Fibroblast of lung (primary cell): ENCODE measurements around the gene LRRFIP1. TPM values are rescaled to one million over a fixed set of nuclear protein-coding genes. Genes with fewer than 3 reads are reported as not detected.

Experiments used
- DNase-seq, 2 donors: peaks; one replicate each; pipeline versions ENCODE4 v3.0.0 to v3.0.0-alpha.2; 2010; ENCODE audit warnings: low read depth in 2 of 2
- H2AFZ ChIP-seq: 2 replicates; pipeline ENCODE4 v1.5.1; 2012; ENCODE audit warnings: low read length, control low read depth, inconsistent platforms
- H3K27ac ChIP-seq: 2 replicates; pipeline ENCODE4 v1.5.1; 2011; ENCODE audit warnings: low read length, control low read depth; ENCODE audit not compliant: insufficient read depth
- H3K27me3 ChIP-seq: 2 replicates; pipeline ENCODE4 v1.5.1; 2011; ENCODE audit warnings: mild to moderate bottlenecking, low read length; ENCODE audit not compliant: control insufficient read depth, insufficient read depth
- H3K36me3 ChIP-seq: 2 replicates; pipeline ENCODE4 v1.5.1; 2011; ENCODE audit warnings: low read length; ENCODE audit not compliant: control insufficient read depth, insufficient read depth
- H3K4me1 ChIP-seq: 2 replicates; pipeline ENCODE4 v1.5.1; 2011; ENCODE audit warnings: low read length; ENCODE audit not compliant: control insufficient read depth, insufficient read depth; ENCODE audit errors: extremely low read depth
- H3K4me2 ChIP-seq: 2 replicates; pipeline ENCODE4 v1.5.1; 2011; ENCODE audit warnings: low read length, control low read depth; ENCODE audit not compliant: insufficient read depth; ENCODE audit errors: extremely low read depth
- H3K4me3 ChIP-seq, 4 experiments: fragments of 200-600 bp in 1 of 4; sonication (generic) in 1 of 4; replicated peaks in 1 of 4; 2 replicates each; pipeline ENCODE4 v1.5.1; 2011 to 2016; ENCODE audit warnings: low read length in 4 of 4, low read depth in 3 of 4, mild to moderate bottlenecking in 3 of 4, control low read depth in 2 of 4, inconsistent platforms in 1 of 4, mixed read lengths in 1 of 4; ENCODE audit not compliant: insufficient read depth in 1 of 4; ENCODE audit errors: control extremely low read depth in 1 of 4
- H3K79me2 ChIP-seq: 2 replicates; pipeline ENCODE4 v1.5.1; 2012; ENCODE audit warnings: mild to moderate bottlenecking, low read length, inconsistent platforms; ENCODE audit not compliant: control insufficient read depth, insufficient read depth
- H3K9ac ChIP-seq: 2 replicates; pipeline ENCODE4 v1.5.1; 2011; ENCODE audit warnings: mild to moderate bottlenecking, low read length, control low read depth; ENCODE audit not compliant: insufficient read depth
- H3K9me3 ChIP-seq: 2 replicates; pipeline ENCODE4 v1.5.1; 2012; ENCODE audit warnings: low read depth, low read length; ENCODE audit not compliant: control insufficient read depth, insufficient read depth
- H4K20me1 ChIP-seq: 2 replicates; pipeline ENCODE4 v1.5.1; 2011; ENCODE audit warnings: low read length; ENCODE audit not compliant: control insufficient read depth, insufficient read depth; ENCODE audit errors: extremely low read depth
- CTCF ChIP-seq, 2 donors: IDR thresholded peaks in 1 of 2; conservative IDR thresholded peaks in 1 of 2; 1 replicate in 1 of 2; 2 replicates in 1 of 2; pipeline ENCODE4 v1.5.1; 2011 to 2012; ENCODE audit warnings: low read length in 2 of 2, control low read depth in 1 of 2, inconsistent platforms in 1 of 2, low read depth in 1 of 2, mild to moderate bottlenecking in 1 of 2
- EZH2 ChIP-seq: IDR thresholded peaks from 2 replicates; pipeline ENCODE4 v1.5.1; 2012; ENCODE audit warnings: low read length, control low read depth, mild to moderate bottlenecking; ENCODE audit errors: missing control alignments
- polyA plus RNA-seq, 2 donors: library from polyadenylated mRNA; depleted of rRNA in 1 of 2; stranded (reverse) in 1 of 2; unstranded in 1 of 2; fragments of >200 nt; gene quantifications; 2 replicates each; pipeline ENCODE4 v1.2.1, GENCODE V29; 2011 to 2012; ENCODE audit warnings: missing spikeins in 1 of 2
- total RNA-seq: library from RNA; depleted of rRNA; stranded (reverse); fragments of >200 nt; gene quantifications from 2 replicates; pipeline ENCODE4 v1.2.1, GENCODE V29; 2014

The LRRFIP1 gene
- total and polyA plus RNA-seq, 2 donors (not counting 1 experiment from before 2014, with no cell fraction given) = 58.1 to 113 TPM

GRCh38 chr2:237599465-237600110, 27.8 kb upstream of the LRRFIP1 start:
- Histone ChIP-seq H3K9me3 (no peaks in the 10 kb centered on the region), H3K4me3 (peak overlapping the region in 1 of 4 experiments; percentile 38), H3K79me2 (no peaks in the 10 kb centered on the region), H3K4me2 (peak overlapping the region; percentile 91), H4K20me1 (no peaks in the 10 kb centered on the region), H3K27ac (peak overlapping the region; percentile 52), H3K36me3 (no peaks in the 10 kb centered on the region), H3K27me3 (no peaks in the 10 kb centered on the region), H2AFZ (peak overlapping the region; percentile 88), H3K9ac (no peak overlapping the region), H3K4me1 (peaks cover 8% of the 10 kb centered on the region)
- no peak for TF ChIP-seq EZH2
- TF ChIP-seq CTCF (conservative IDR thresholded peaks at IDR 0.05 in 1 of 2, IDR thresholded peaks at IDR 0.05 in 1 of 2; ENCODE audit: low read depth in 1 of 2, low read length in 2 of 2) = no peak
- DNase-seq = no peak

GRCh38 chr2:237600205-237600846, 27.1 kb upstream of the LRRFIP1 start:
- H3K4me3 ChIP-seq = peak overlapping the region in 3 of 4 experiments; percentile 3 to 38 (median 28)
- peak overlapping the region; percentile 91 for H3K4me2 ChIP-seq
- no peaks in the 10 kb centered on the region for H3K79me2 ChIP-seq
- no peaks in the 10 kb centered on the region for H3K36me3 ChIP-seq
- H3K27ac ChIP-seq = peak overlapping the region; percentile 52
- TF ChIP-seq CTCF (conservative IDR thresholded peaks at IDR 0.05 in 1 of 2, IDR thresholded peaks at IDR 0.05 in 1 of 2; ENCODE audit: low read depth in 1 of 2, low read length in 2 of 2) = peak; percentile 43 to 45
- no peak for TF ChIP-seq EZH2
- peak overlapping the region; percentile 88 for H2AFZ ChIP-seq
- peak; percentile 30 to 74 for DNase-seq
- H3K9me3 ChIP-seq = no peaks in the 10 kb centered on the region
- H4K20me1 ChIP-seq = no peaks in the 10 kb centered on the region
- H3K9ac ChIP-seq = peak overlapping the region; percentile 43
- peaks cover 8% of the 10 kb centered on the region for H3K4me1 ChIP-seq
- H3K27me3 ChIP-seq = no peaks in the 10 kb centered on the region

- TF ChIP-seq EZH2 (no peak), CTCF (conservative IDR thresholded peaks at IDR 0.05 in 1 of 2, IDR thresholded peaks at IDR 0.05 in 1 of 2; ENCODE audit: low read depth in 1 of 2, low read length in 2 of 2) (no peak)
- Histone ChIP-seq H3K9ac (no peak overlapping the region), H2AFZ (no peak overlapping the region)
These were observed 25.8 kb upstream of the LRRFIP1 start for GRCh38 chr2:237601453-237602116.

More at GRCh38 chr2:237601453-237602116, 25.8 kb upstream of the LRRFIP1 start:
- Histone ChIP-seq H3K4me2 (no peak overlapping the region), H3K9me3 (no peaks in the 10 kb centered on the region), H3K4me1 (peaks cover 8% of the 10 kb centered on the region), H3K79me2 (no peaks in the 10 kb centered on the region), H3K4me3 (no peak overlapping the region), H3K27me3 (no peaks in the 10 kb centered on the region), H3K27ac (no peak overlapping the region), H4K20me1 (no peaks in the 10 kb centered on the region), H3K36me3 (no peaks in the 10 kb centered on the region)
- DNase-seq = no peak
